HepG2 (cell line): ENCODE results near the gene CPNE5. TPM values are rescaled to one million over a fixed set of nuclear protein-coding genes. Genes with fewer than 3 reads are reported as not detected.

ENCODE experiments used
- ARNT ChIP-seq: fragments of 450-650 bp; IDR thresholded peaks from 2 replicates; pipeline ENCODE4 v1.6.1; 2017
- GLI4 ChIP-seq: sonication (generic); formaldehyde crosslinking; IDR thresholded peaks from 2 replicates; pipeline ENCODE4 v1.5.1; 2020; ENCODE audit warnings: missing genetic modification reagents, mild to moderate bottlenecking, moderate library complexity, borderline replicate concordance
- HMG20B ChIP-seq: conservative IDR thresholded peaks from 2 replicates; pipeline ENCODE4 v1.6.1; 2016; ENCODE audit warnings: missing genetic modification reagents, missing compliant biosample characterization
- HOXA5 ChIP-seq: sonication (generic); formaldehyde crosslinking; IDR thresholded peaks from 2 replicates; pipeline ENCODE4 v1.4.0; 2020; ENCODE audit warnings: missing genetic modification reagents
- NCOA1 ChIP-seq: sonication (generic); formaldehyde crosslinking; IDR thresholded peaks from 2 replicates; pipeline ENCODE4 v1.9.0; 2021; ENCODE audit warnings: missing genetic modification reagents
- PHF8 ChIP-seq: sonication (generic); formaldehyde crosslinking; IDR thresholded peaks from 2 replicates; pipeline ENCODE4 v1.5.0; 2020; ENCODE audit warnings: missing genetic modification reagents
- ZFP37 ChIP-seq: sonication (generic); formaldehyde crosslinking; IDR thresholded peaks from 2 replicates; pipeline ENCODE4 v1.4.0; 2020; ENCODE audit warnings: missing genetic modification reagents, borderline replicate concordance
- ZNF142 ChIP-seq: sonication (generic); formaldehyde crosslinking; IDR thresholded peaks from 2 replicates; pipeline ENCODE4 v1.4.0; 2020; ENCODE audit warnings: missing genetic modification reagents
- ZNF256 ChIP-seq: sonication (generic); formaldehyde crosslinking; conservative IDR thresholded peaks from 2 replicates; pipeline ENCODE4 v1.4.0; 2020; ENCODE audit warnings: missing genetic modification reagents
- ZNF619 ChIP-seq: sonication (generic); formaldehyde crosslinking; IDR thresholded peaks from 2 replicates; pipeline ENCODE4 v1.4.0; 2020; ENCODE audit warnings: mild to moderate bottlenecking, missing genetic modification reagents
- polyA plus RNA-seq, 8 experiments: library from polyadenylated mRNA; depleted of rRNA in 3 of 8; stranded (reverse) in 7 of 8; unstranded in 1 of 8; fragments of >200 nt; fragmentation: Illumina TruSeq in 4 of 8; extraction: Trizol in 4 of 8; gene quantifications; 2 replicates each; pipeline versions ENCODE4 v1.2.1 to v1.2.3, GENCODE V29; 2011 to 2016; ENCODE audit warnings: low read depth in 4 of 8, missing spikeins in 1 of 8, mixed read lengths in 1 of 8; ENCODE audit not compliant: insufficient read depth in 1 of 8
- total RNA-seq, 5 experiments: library from RNA; depleted of rRNA; stranded (reverse); fragments of >200 nt; fragmentation: Illumina TruSeq; extraction: Trizol; gene quantifications; 2 replicates each; pipeline ENCODE4 v1.2.3, GENCODE V29; 2016; ENCODE audit warnings: low read depth in 1 of 5
- TF ChIP-seq, protein P1 (sequence below): sonication (generic); formaldehyde crosslinking; IDR thresholded peaks from 2 replicates; pipeline ENCODE4 v1.4.0; 2020; ENCODE audit warnings: missing genetic modification reagents, borderline replicate concordance
- TF ChIP-seq, protein P2 (sequence below): sonication (generic); formaldehyde crosslinking; IDR thresholded peaks from 2 replicates; pipeline ENCODE4 v1.4.0; 2020; ENCODE audit warnings: mild to moderate bottlenecking, missing genetic modification reagents
- TF ChIP-seq, protein P3 (sequence below): sonication (generic); formaldehyde crosslinking; IDR thresholded peaks from 2 replicates; pipeline ENCODE4 v1.8.0; 2023; ENCODE audit warnings: mild to moderate bottlenecking, missing genetic modification reagents
- TF ChIP-seq, protein P4 (sequence below): sonication (generic); formaldehyde crosslinking; IDR thresholded peaks from 2 replicates; pipeline ENCODE4 v1.4.0; 2020; ENCODE audit warnings: missing genetic modification reagents
- TF ChIP-seq, protein P5 (sequence below): sonication (generic); formaldehyde crosslinking; IDR thresholded peaks from 2 replicates; pipeline ENCODE4 v1.8.0; 2022; ENCODE audit warnings: mild to moderate bottlenecking, missing genetic modification reagents, borderline replicate concordance

Gene CPNE5
- total and polyA plus RNA-seq, 2 of the 13 experiments (the other 11 are each of a cell fraction or from before 2014, with no cell fraction given), result 0.16 TPM; not detected in 1

- TF ChIP-seq ZNF619 (CRISPR knock-in tag) (no peak; the same call in 1 of the 2 replicates), ZNF256 (0 out of 2 replicates have a peak, but pooled peaks have one; percentile 24), PHF8 (peak; percentile 81), ZFP37 (CRISPR knock-in tag) (0 out of 2 replicates have a peak, but pooled peaks have one; percentile 21), ARNT (no peak), GLI4 (CRISPR knock-in tag) (peak; percentile 88; the same call in 1 of the 2 replicates), HOXA5 (CRISPR knock-in tag) (peak; percentile 92), ZNF142 (CRISPR knock-in tag) (no peak; the same call in 1 of the 2 replicates), NCOA1 (CRISPR knock-in tag) (0 out of 2 replicates have a peak, but pooled peaks have one; percentile 66), HMG20B (CRISPR knock-in tag) (peak; percentile 46)
- TF ChIP-seq, protein P1, sequence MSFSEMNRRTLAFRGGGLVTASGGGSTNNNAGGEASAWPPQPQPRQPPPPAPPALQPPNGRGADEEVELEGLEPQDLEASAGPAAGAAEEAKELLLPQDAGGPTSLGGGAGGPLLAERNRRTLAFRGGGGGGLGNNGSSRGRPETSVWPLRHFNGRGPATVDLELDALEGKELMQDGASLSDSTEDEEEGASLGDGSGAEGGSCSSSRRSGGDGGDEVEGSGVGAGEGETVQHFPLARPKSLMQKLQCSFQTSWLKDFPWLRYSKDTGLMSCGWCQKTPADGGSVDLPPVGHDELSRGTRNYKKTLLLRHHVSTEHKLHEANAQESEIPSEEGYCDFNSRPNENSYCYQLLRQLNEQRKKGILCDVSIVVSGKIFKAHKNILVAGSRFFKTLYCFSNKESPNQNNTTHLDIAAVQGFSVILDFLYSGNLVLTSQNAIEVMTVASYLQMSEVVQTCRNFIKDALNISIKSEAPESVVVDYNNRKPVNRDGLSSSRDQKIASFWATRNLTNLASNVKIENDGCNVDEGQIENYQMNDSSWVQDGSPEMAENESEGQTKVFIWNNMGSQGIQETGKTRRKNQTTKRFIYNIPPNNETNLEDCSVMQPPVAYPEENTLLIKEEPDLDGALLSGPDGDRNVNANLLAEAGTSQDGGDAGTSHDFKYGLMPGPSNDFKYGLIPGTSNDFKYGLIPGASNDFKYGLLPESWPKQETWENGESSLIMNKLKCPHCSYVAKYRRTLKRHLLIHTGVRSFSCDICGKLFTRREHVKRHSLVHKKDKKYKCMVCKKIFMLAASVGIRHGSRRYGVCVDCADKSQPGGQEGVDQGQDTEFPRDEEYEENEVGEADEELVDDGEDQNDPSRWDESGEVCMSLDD (CRISPR knock-in tag), result peak; percentile 36; the same call in 1 of the 2 replicates
- TF ChIP-seq, protein P2, sequence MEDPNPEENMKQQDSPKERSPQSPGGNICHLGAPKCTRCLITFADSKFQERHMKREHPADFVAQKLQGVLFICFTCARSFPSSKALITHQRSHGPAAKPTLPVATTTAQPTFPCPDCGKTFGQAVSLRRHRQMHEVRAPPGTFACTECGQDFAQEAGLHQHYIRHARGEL (CRISPR knock-in tag), result no peak
- TF ChIP-seq, protein P3, sequence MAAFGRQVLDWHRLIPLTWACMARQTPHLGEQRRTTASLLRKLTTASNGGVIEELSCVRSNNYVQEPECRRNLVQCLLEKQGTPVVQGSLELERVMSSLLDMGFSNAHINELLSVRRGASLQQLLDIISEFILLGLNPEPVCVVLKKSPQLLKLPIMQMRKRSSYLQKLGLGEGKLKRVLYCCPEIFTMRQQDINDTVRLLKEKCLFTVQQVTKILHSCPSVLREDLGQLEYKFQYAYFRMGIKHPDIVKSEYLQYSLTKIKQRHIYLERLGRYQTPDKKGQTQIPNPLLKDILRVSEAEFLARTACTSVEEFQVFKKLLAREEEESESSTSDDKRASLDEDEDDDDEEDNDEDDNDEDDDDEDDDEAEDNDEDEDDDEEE (CRISPR knock-in tag), result peak; percentile 92
- TF ChIP-seq, protein P4, sequence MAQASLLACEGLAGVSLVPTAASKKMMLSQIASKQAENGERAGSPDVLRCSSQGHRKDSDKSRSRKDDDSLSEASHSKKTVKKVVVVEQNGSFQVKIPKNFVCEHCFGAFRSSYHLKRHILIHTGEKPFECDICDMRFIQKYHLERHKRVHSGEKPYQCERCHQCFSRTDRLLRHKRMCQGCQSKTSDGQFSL, result peak; percentile 94
- TF ChIP-seq, protein P5, sequence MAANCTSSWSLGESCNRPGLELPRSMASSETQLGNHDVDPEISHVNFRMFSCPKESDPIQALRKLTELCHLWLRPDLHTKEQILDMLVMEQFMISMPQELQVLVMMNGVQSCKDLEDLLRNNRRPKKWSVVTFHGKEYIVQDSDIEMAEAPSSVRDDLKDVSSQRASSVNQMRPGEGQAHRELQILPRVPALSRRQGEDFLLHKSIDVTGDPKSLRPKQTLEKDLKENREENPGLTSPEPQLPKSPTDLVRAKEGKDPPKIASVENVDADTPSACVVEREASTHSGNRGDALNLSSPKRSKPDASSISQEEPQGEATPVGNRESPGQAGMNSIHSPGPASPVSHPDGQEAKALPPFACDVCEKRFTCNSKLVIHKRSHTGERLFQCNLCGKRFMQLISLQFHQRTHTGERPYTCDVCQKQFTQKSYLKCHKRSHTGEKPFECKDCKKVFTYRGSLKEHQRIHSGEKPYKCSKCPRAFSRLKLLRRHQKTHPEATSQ (CRISPR knock-in tag), result peak; percentile 98
Observed at GRCh38 chr6:36885461-36886401, 46.5 kb upstream of the CPNE5 start, which contains the start of gene C6orf89 (continued).
